OCI-LY3 (cell line): ENCODE measurements around the gene ALX3.

Experiments used
- H2AFZ ChIP-seq: fragments of 200-600, 300-600 bp; shearing (Covaris generic); 2 replicates; pipeline ENCODE4 v1.6.0; 2014; ENCODE audit warnings: antibody characterized with exemption, low read depth, low read length
- H3K27ac ChIP-seq: fragments of 200-600, 300-600 bp; sonication (generic); 2 replicates; pipeline ENCODE4 v1.5.1; 2014; ENCODE audit warnings: mild to moderate bottlenecking, low read length, moderate library complexity, mixed read lengths
- H3K27me3 ChIP-seq: fragments of 200-600, 300-600 bp; sonication (generic); 2 replicates; pipeline ENCODE4 v1.6.1; 2014; ENCODE audit warnings: low read depth, low read length, mixed read lengths
- H3K36me3 ChIP-seq: fragments of 200-600, 300-600 bp; sonication (generic); replicated peaks from 2 replicates; pipeline ENCODE3; 2014; ENCODE audit warnings: low read depth, low read length, mixed read lengths
- H3K4me1 ChIP-seq: fragments of 300-600, 200-600 bp; sonication (generic); 2 replicates; pipeline ENCODE4 v1.6.1; 2014; ENCODE audit warnings: low read length, mixed read lengths
- H3K4me2 ChIP-seq: fragments of 200-600, 300-600 bp; sonication (generic); 2 replicates; pipeline ENCODE4 v1.6.1; 2014; ENCODE audit warnings: low read length, mixed read lengths
- H3K4me3 ChIP-seq: fragments of 300-600, 200-600 bp; sonication (generic); 2 replicates; pipeline ENCODE4 v1.5.1; 2014; ENCODE audit warnings: antibody characterized with exemption, mild to moderate bottlenecking, low read length, moderate library complexity
- H3K79me2 ChIP-seq: fragments of 300-600, 200-600 bp; shearing (Covaris generic); 2 replicates; pipeline ENCODE4 v1.6.1; 2014; ENCODE audit warnings: mild to moderate bottlenecking, low read length, mixed read lengths
- H3K9ac ChIP-seq: fragments of 300-600, 200-600 bp; shearing (Covaris generic); 2 replicates; pipeline ENCODE4 v1.6.0; 2014; ENCODE audit warnings: mild to moderate bottlenecking, low read length, moderate library complexity
- H3K9me3 ChIP-seq: fragments of 200-600, 300-600 bp; shearing (Covaris generic); 2 replicates; pipeline ENCODE4 v1.6.1; 2014; ENCODE audit warnings: low read length, mixed read lengths; ENCODE audit not compliant: insufficient read depth
- H4K20me1 ChIP-seq: fragments of 200-600, 300-600 bp; sonication (generic); 2 replicates; pipeline ENCODE4 v1.6.1; 2016; ENCODE audit warnings: low read length, mixed read lengths; ENCODE audit not compliant: insufficient read depth
- CTCF ChIP-seq: fragments of 200-600, 300-600 bp; sonication (generic); IDR thresholded peaks from 2 replicates; pipeline ENCODE4 v1.5.1; 2014; ENCODE audit warnings: antibody characterized with exemption, low read length, low read depth
- EZH2phosphoT487 ChIP-seq: fragments of 200-600 bp; shearing (Covaris generic); IDR thresholded peaks from 2 replicates; pipeline ENCODE4 v1.6.1; 2018; ENCODE audit warnings: antibody characterized with exemption, mixed run types, low read depth

ALX3 gene

GRCh38 chr1:110114173-110114572, 43.7 kb upstream of the ALX3 start:
- no peak overlapping the region for H3K9ac ChIP-seq
- H3K36me3 ChIP-seq, result no peaks in the 10 kb centered on the region
- H3K79me2 ChIP-seq, result no peaks in the 10 kb centered on the region
- no peaks in the 10 kb centered on the region for H3K4me1 ChIP-seq
- no peak overlapping the region for H3K27ac ChIP-seq
- no peak overlapping the region for H3K4me3 ChIP-seq
- no peaks in the 10 kb centered on the region for H3K9me3 ChIP-seq
- 0 out of 2 replicates have a peak, but pooled peaks cover 9% of the 10 kb centered on the region for H3K27me3 ChIP-seq
- H3K4me2 ChIP-seq, result no peak overlapping the region
- no peak overlapping the region for H2AFZ ChIP-seq
- H4K20me1 ChIP-seq, result no peaks in the 10 kb centered on the region
- TF ChIP-seq EZH2phosphoT487, result no peak
- no peak for TF ChIP-seq CTCF

GRCh38 chr1:110113551-110113950, 43.1 kb upstream of the ALX3 start:
- no peaks in the 10 kb centered on the region for H3K9me3 ChIP-seq
- no peak overlapping the region for H3K27ac ChIP-seq

GRCh38 chr1:110112656-110113055, 42.2 kb upstream of the ALX3 start:
- H3K4me3 ChIP-seq, result no peak overlapping the region
- H3K4me2 ChIP-seq, result no peak overlapping the region
- no peak overlapping the region for H3K27ac ChIP-seq
- no peak overlapping the region for H2AFZ ChIP-seq
- no peak for TF ChIP-seq CTCF
- no peak for TF ChIP-seq EZH2phosphoT487
- H3K4me1 ChIP-seq, result no peaks in the 10 kb centered on the region
- H4K20me1 ChIP-seq, result no peaks in the 10 kb centered on the region
- H3K9me3 ChIP-seq, result no peaks in the 10 kb centered on the region
- no peak overlapping the region for H3K9ac ChIP-seq
- 0 out of 2 replicates have a peak, but pooled peaks cover 9% of the 10 kb centered on the region for H3K27me3 ChIP-seq
- H3K36me3 ChIP-seq, result no peaks in the 10 kb centered on the region
- H3K79me2 ChIP-seq, result no peaks in the 10 kb centered on the region

More at GRCh38 chr1:110113551-110113950, 43.1 kb upstream of the ALX3 start:
- Histone ChIP-seq H3K79me2 (no peaks in the 10 kb centered on the region), H3K36me3 (no peaks in the 10 kb centered on the region), H3K4me2 (no peak overlapping the region), H3K27me3 (0 out of 2 replicates have a peak, but pooled peaks cover 9% of the 10 kb centered on the region), H3K4me3 (no peak overlapping the region), H2AFZ (no peak overlapping the region), H3K4me1 (no peaks in the 10 kb centered on the region), H4K20me1 (no peaks in the 10 kb centered on the region), H3K9ac (no peak overlapping the region)
- TF ChIP-seq EZH2phosphoT487 (no peak), CTCF (no peak)

- Histone ChIP-seq H3K27ac (no peak within 1 kb of the TSS), H3K79me2 (no peaks in the 10 kb centered on the region), H2AFZ (no peak within 1 kb of the TSS), H3K9ac (no peak within 1 kb of the TSS), H3K9me3 (no peaks in the 10 kb centered on the region), H4K20me1 (no peaks in the 10 kb centered on the region), H3K36me3 (no peaks in the 10 kb centered on the region), H3K4me3 (no peak within 1 kb of the TSS), H3K27me3 (0 out of 2 replicates have a peak, but pooled peaks cover 9% of the 10 kb centered on the region), H3K4me2 (no peak within 1 kb of the TSS), H3K4me1 (no peaks in the 10 kb centered on the region)
- TF ChIP-seq EZH2phosphoT487 (no peak), CTCF (no peak)
Observed at GRCh38 chr1:110112143-110112542, 41.7 kb upstream of the ALX3 start, which contains the start of gene UBL4B. UBL4B (plus strand) TSS chr1:110112443; CDS start chr1:110112535, 92 bp downstream.
